ENCODE data around the gene TOP3B.

The TOP3B gene

GRCh38 chr22:21948824-21949568, 33.6 kb downstream of the TOP3B start:
- TF ChIP-seq CTCF (IDR thresholded peaks at IDR 0.05): no peak

- TF ChIP-seq CTCF (IDR thresholded peaks at IDR 0.05): no peak
Measured at GRCh38 chr22:21948390-21948789, 34.2 kb downstream of the TOP3B start.

GRCh38 chr22:21947040-21948014, 35.3 kb downstream of the TOP3B start:
- TF ChIP-seq CTCF (IDR thresholded peaks at IDR 0.05): no peak

GRCh38 chr22:21946262-21946925, 36.2 kb downstream of the TOP3B start:
- no peak for TF ChIP-seq CTCF (IDR thresholded peaks at IDR 0.05)

GRCh38 chr22:21945453-21946261, 36.9 kb downstream of the TOP3B start:
- TF ChIP-seq CTCF (IDR thresholded peaks at IDR 0.05): no peak

GRCh38 chr22:21944871-21945270, 37.7 kb downstream of the TOP3B start:
- no peak for TF ChIP-seq CTCF (IDR thresholded peaks at IDR 0.05)
